Measurements from ENCODE around the gene MYL4.
"Not testable (repeated sequence)": the region's sequence is repeated elsewhere in the genome, so short reads cannot be mapped to it uniquely, and the experiment has no call there.

The MYL4 gene

DNA sequence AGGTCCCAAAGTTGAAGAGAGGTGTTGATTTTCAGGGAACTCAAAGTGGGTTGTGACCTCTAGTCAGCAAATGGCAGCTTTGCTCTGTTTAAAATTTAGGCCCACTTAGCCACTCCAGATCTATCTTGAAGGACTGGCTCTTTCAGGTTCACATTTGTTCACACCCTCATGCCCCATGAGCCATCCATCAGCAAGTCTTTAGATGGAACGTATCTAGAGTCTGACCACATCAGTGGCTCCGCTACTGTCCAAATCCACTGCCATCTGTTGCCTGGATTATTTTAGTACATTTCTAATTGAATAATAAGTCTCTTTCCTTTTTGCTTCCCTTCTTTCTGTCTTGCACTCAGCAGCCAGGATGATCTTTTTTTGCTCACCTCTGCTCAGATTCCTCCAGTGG is 55.0 kb downstream of the MYL4 start:
- DNase-seq (ENCODE audit: insufficient read length, low spot score) (no peak), FAIRE-seq (no peak)
- TF ChIP-seq PAX5 (IDR thresholded peaks at IDR 0.05; ENCODE audit: insufficient read depth, low read length, severe bottlenecking) (no peak), SPI1 (IDR thresholded peaks at IDR 0.05; ENCODE audit: low read depth, low read length) (no peak), POLR2AphosphoS5 (IDR thresholded peaks at IDR 0.05; ENCODE audit: low read depth, low read length) (no peak), POLR2A (IDR thresholded peaks at IDR 0.05; ENCODE audit: low read depth, low read length) (no peak), TAF1 (IDR thresholded peaks at IDR 0.05; ENCODE audit: low read depth, low read length) (no peak), POU2F2 (IDR thresholded peaks at IDR 0.05; ENCODE audit: low read depth, low read length) (no peak)

DNA sequence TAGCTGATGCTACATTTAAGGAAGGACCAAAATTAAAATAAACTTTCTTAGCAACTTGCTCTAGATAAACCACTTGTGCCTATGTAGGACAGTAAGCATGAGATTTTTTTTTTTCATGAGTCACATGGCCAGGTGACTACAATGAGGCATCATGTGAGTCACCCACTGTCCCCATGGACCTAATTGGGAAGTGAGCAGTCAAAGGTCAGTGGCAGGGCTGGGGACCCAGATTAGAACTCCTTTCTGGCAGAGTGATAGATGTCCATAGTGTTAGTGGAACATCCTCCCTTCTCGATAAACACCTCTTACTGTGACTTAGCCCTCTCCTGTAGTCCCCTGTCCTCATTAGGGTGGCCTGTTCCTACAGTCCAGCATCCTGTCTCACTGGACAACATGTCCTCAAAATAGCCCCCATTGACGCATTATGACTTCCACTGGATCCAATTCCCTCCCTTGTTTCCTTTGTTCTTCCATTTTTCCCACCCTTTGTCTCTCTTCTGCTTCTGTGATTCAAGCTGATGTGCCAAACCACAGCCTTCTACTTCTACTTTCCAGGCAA is 56.9 kb downstream of the MYL4 start:
- FAIRE-seq (no peak), DNase-seq (ENCODE audit: insufficient read length, low spot score) (no peak)
- TF ChIP-seq POLR2A (IDR thresholded peaks at IDR 0.05; ENCODE audit: low read depth, low read length) (no peak), POU2F2 (IDR thresholded peaks at IDR 0.05; ENCODE audit: low read depth, low read length) (no peak), PAX5 (IDR thresholded peaks at IDR 0.05; ENCODE audit: insufficient read depth, low read length, severe bottlenecking) (no peak)

- DNase-seq (ENCODE audit: insufficient read length, low spot score): no peak
- TF ChIP-seq POLR2A (IDR thresholded peaks at IDR 0.05; ENCODE audit: low read depth, low read length) (no peak), TAF1 (IDR thresholded peaks at IDR 0.05; ENCODE audit: low read depth, low read length) (no peak), SPI1 (IDR thresholded peaks at IDR 0.05; ENCODE audit: low read depth, low read length) (no peak), POU2F2 (IDR thresholded peaks at IDR 0.05; ENCODE audit: low read depth, low read length) (no peak), POLR2AphosphoS5 (IDR thresholded peaks at IDR 0.05; ENCODE audit: low read depth, low read length) (no peak), PAX5 (IDR thresholded peaks at IDR 0.05; ENCODE audit: insufficient read depth, low read length, severe bottlenecking) (no peak)
- no peak for FAIRE-seq
Measured at GRCh38 chr17:47266782-47267181, 57.6 kb downstream of the MYL4 start.

DNA sequence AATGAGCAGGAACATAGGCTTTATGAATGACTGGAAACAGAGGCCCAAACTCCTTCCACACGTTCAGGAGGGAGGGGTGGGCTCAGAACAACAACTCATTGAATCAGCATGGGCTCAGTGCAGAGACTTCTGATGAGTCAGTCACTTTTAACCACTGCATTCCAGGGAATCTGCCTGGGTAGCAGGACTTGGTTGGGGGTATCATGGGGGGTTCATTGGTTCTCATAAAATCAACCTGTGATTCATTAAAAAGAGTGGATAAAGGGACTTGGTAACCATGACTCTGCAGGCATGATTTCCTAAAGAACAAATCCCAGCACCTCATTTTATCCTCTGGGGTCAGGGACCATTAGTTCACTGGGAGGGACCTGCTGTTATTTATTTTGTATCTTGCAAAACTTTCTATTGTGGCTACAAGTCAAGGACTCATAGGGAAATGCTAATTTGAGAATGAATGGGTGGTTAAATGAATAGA is 58.2 kb downstream of the MYL4 start:
- DNase-seq (ENCODE audit: insufficient read length, low spot score): no peak
- no peak for FAIRE-seq
- TF ChIP-seq POU2F2 (IDR thresholded peaks at IDR 0.05; ENCODE audit: low read depth, low read length) (no peak), SPI1 (IDR thresholded peaks at IDR 0.05; ENCODE audit: low read depth, low read length) (no peak)

GRCh38 chr17:47268964-47269363 is 59.8 kb downstream of the MYL4 start:
- not testable (repeated sequence) for DNase-seq (ENCODE audit: insufficient read length, low spot score)

GRCh38 chr17:47269561-47270280 is 60.6 kb downstream of the MYL4 start:
- FAIRE-seq; DNase-seq (ENCODE audit: insufficient read length, low spot score): not testable (repeated sequence)

More at GRCh38 chr17:47268964-47269363, 59.8 kb downstream of the MYL4 start:
- FAIRE-seq: not testable (repeated sequence)

- no peak for FAIRE-seq
- DNase-seq (ENCODE audit: insufficient read length, low spot score): no peak
- no peak for TF ChIP-seq TAF1 (IDR thresholded peaks at IDR 0.05; ENCODE audit: low read depth, low read length)
- TF ChIP-seq POU2F2 (IDR thresholded peaks at IDR 0.05; ENCODE audit: low read depth, low read length): no peak
- TF ChIP-seq SPI1 (IDR thresholded peaks at IDR 0.05; ENCODE audit: low read depth, low read length): no peak
- TF ChIP-seq POLR2AphosphoS5 (IDR thresholded peaks at IDR 0.05; ENCODE audit: low read depth, low read length): no peak
- no peak for TF ChIP-seq PAX5 (IDR thresholded peaks at IDR 0.05; ENCODE audit: insufficient read depth, low read length, severe bottlenecking)
- no peak for TF ChIP-seq POLR2A (IDR thresholded peaks at IDR 0.05; ENCODE audit: low read depth, low read length)
Measured at GRCh38 chr17:47270946-47271705, 62.0 kb downstream of the MYL4 start.

- TF ChIP-seq PAX5 (IDR thresholded peaks at IDR 0.05; ENCODE audit: insufficient read depth, low read length, severe bottlenecking) (no peak), SPI1 (IDR thresholded peaks at IDR 0.05; ENCODE audit: low read depth, low read length) (no peak), POLR2AphosphoS5 (IDR thresholded peaks at IDR 0.05; ENCODE audit: low read depth, low read length) (no peak), TAF1 (IDR thresholded peaks at IDR 0.05; ENCODE audit: low read depth, low read length) (no peak), POU2F2 (IDR thresholded peaks at IDR 0.05; ENCODE audit: low read depth, low read length) (no peak), POLR2A (IDR thresholded peaks at IDR 0.05; ENCODE audit: low read depth, low read length) (no peak)
- FAIRE-seq (no peak), DNase-seq (ENCODE audit: insufficient read length, low spot score) (no peak)
Measured at GRCh38 chr17:47272491-47272890, 63.3 kb downstream of the MYL4 start.

- TF ChIP-seq SPI1 (IDR thresholded peaks at IDR 0.05; ENCODE audit: low read depth, low read length): no peak
- DNase-seq (ENCODE audit: insufficient read length, low spot score) (no peak), FAIRE-seq (no peak)
Measured at GRCh38 chr17:47273245-47273644, 64.1 kb downstream of the MYL4 start.
